RWPE2 (cell line): Measurements from ENCODE around the gene CDC42BPG.

Source experiments
- ATAC-seq: fragments of 200-7000 bp; cut with Tn5 transposase; 3 replicates; pipeline ENCODE4 v1.9.1; 2021; ENCODE audit warnings: low read depth
- DNase-seq: peaks from one replicate; pipeline ENCODE4 v3.0.0-alpha.2; 2020; ENCODE audit warnings: low spot score
- H3K27ac ChIP-seq: fragments of 450-650 bp; 2 replicates; pipeline ENCODE4 v1.5.1; 2017; ENCODE audit warnings: mild to moderate bottlenecking; ENCODE audit not compliant: poor library complexity, severe bottlenecking
- H3K27me3 ChIP-seq: fragments of 250-450 bp; sonication (Bioruptor Pico); 2 replicates; pipeline ENCODE4 v1.5.1; 2021; ENCODE audit warnings: mild to moderate bottlenecking, moderate library complexity; ENCODE audit not compliant: insufficient read depth, poor library complexity, severe bottlenecking
- H3K36me3 ChIP-seq: fragments of 250-450 bp; sonication (Bioruptor Pico); 2 replicates; pipeline ENCODE4 v1.5.1; 2020; ENCODE audit warnings: low read depth, mild to moderate bottlenecking, moderate library complexity
- H3K4me1 ChIP-seq: fragments of 250-450 bp; sonication (Bioruptor Pico); 2 replicates; pipeline ENCODE4 v1.5.1; 2021; ENCODE audit warnings: mild to moderate bottlenecking, moderate library complexity; ENCODE audit not compliant: insufficient read depth, poor library complexity, severe bottlenecking
- H3K4me3 ChIP-seq: fragments of 250-450 bp; sonication (Bioruptor Pico); 2 replicates; pipeline ENCODE4 v1.5.1; 2021; ENCODE audit warnings: mild to moderate bottlenecking, moderate library complexity; ENCODE audit not compliant: severe bottlenecking
- H3K9me3 ChIP-seq: fragments of 250-450 bp; sonication (Bioruptor Pico); 2 replicates; pipeline ENCODE4 v1.5.1; 2021; ENCODE audit warnings: mild to moderate bottlenecking, moderate library complexity; ENCODE audit not compliant: severe bottlenecking
- CTCF ChIP-seq: fragments of 450-650 bp; IDR thresholded peaks from one replicate; pipeline ENCODE4 v1.5.1; 2017; ENCODE audit warnings: mild to moderate bottlenecking, moderate library complexity; ENCODE audit not compliant: poor library complexity, severe bottlenecking

CDC42BPG gene

DNA sequence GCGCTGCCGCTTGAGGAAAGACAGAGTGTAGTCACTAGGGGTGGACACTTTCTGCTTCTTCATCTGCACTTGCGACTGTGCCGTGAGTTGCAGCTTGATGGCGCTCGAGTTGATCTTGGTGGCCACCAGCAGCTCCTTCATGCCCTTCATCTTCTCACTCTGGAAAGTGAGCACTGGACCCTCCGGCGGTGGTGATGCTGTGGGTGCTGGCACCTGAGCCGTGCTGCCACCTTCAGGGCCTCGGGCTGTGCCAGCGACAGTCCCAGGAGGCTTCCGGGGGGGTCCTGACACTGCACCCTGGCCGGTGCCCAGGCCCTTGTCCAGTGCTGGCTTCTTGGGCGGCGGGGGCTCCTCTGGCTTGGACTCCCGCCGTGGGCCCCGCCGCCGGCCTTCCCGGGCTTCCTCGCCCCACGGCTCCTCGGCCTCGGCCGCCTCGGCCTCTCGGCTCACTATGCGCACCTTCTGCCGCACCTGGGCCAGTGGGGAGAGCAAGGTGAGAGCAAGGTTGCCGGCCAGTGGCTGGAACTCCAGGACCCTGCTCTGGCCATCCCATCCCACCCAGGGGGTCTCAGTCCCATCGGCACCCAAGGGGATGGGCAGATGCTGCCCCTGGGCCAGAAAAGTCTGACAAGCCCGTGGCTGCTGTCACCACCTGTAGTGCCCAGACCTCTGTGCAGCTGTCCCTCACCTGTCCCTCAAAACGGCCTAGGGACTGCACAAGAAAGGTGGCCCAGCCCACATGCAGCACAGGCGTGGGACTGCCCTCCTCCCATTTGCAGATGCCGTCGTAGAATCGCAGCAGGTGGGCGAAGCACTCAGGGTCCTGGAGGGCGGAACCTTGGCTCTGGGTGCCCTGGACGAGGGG is 39.9 kb downstream of the CDC42BPG start:
- no peak for TF ChIP-seq CTCF
- Histone ChIP-seq H3K36me3 (peaks cover 26% of the 10 kb centered on the region), H3K4me1 (peaks cover 5% of the 10 kb centered on the region), H3K4me3 (no peak overlapping the region), H3K9me3 (no peaks in the 10 kb centered on the region), H3K27ac (peak overlapping the region; percentile 70), H3K27me3 (no peaks in the 10 kb centered on the region)
- ATAC-seq (no peak), DNase-seq (no peak)

DNA sequence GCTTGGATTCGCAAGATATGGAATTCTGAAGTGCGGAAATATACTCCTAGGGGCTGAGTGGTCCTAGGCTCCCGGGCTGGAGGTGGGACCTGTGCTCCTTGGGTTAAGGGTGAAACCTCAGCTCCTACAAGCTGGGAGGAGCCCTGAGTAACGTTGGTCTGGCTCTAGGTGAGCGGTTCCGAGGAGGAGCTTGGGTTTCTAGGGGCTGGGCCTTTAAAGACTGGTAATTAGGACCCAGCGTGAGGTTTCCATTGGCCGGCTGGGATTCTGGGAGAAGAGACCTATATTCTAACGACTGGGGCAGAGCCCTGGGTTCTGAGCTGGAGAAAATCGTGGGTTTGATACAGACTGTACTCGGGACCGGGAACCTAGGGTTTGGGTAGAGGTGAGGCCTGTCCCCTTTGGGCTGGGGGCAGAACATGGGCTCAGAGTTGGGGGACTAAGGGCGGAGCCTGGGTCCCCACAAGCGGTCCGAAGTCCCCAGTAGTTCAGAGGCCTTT is 40.6 kb downstream of the CDC42BPG start:
- peak; percentile 46 for ATAC-seq
- peak overlapping the region; percentile 70 for H3K27ac ChIP-seq
- DNase-seq, result no peak
- no peaks in the 10 kb centered on the region for H3K9me3 ChIP-seq
- H3K36me3 ChIP-seq, result peaks cover 26% of the 10 kb centered on the region
- H3K4me3 ChIP-seq, result peak overlapping the region; percentile 38
- no peaks in the 10 kb centered on the region for H3K27me3 ChIP-seq
- TF ChIP-seq CTCF, result no peak
- H3K4me1 ChIP-seq, result peaks cover 5% of the 10 kb centered on the region

- H3K27me3 ChIP-seq, result no peaks in the 10 kb centered on the region
- DNase-seq (peak; percentile 89), ATAC-seq (peak; percentile 86)
- peaks cover 24% of the 10 kb centered on the region for H3K36me3 ChIP-seq
- H3K4me1 ChIP-seq, result peaks cover 5% of the 10 kb centered on the region
- H3K4me3 ChIP-seq, result peak within 1 kb of the TSS; percentile 38
- TF ChIP-seq CTCF, result peak; percentile 57
- no peaks in the 10 kb centered on the region for H3K9me3 ChIP-seq
- H3K27ac ChIP-seq, result peak within 1 kb of the TSS; percentile 70
Measured at GRCh38 chr11:64803158-64803845, 41.2 kb downstream of the CDC42BPG start, which contains the start of gene MAP4K2. Gene MAP4K2, minus strand, starts transcription at chr11:64803214. Its CDS starts 65 bp downstream, at chr11:64803149.

DNA sequence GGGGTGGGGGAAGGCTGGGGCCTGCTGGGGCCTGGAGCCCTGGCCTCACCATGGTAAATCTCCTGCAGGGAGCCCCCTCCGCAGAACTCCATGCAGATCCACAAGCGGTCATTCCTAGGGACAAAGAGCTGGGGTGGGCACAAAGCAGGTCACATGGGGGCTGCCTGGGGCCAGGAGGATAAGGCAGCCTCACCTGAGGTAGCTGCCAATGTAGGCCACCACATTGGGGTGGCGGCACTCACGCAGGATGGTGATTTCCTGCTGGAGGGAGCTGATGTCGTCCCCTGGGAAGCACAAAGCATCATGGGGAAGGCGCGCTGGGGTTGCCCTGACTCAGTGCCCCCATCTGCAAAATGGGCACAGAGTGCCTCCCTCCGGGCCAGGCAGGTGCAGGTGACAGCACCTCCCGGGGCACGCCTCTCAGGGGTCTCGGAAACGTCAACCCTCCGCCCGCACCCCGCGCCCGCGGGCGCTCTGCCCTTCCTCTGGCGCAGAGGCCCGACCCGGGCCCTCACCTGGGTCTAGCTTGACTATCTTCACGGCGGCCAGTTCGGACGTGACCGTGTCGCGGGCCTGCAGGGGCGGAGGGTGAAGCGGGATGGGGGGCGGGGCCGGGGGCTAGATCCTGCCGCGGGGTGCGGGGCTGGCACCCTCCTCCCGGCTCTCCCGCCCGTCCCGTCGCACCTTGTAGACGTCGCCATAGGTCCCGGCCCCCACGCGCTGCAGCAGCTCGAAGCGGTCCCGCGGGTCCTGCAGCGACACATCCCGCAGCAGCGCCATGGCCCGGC is 41.9 kb downstream of the CDC42BPG start:
- Histone ChIP-seq H3K4me3 (peak overlapping the region; percentile 38), H3K9me3 (no peaks in the 10 kb centered on the region), H3K27ac (peak overlapping the region; percentile 70), H3K36me3 (peaks cover 22% of the 10 kb centered on the region), H3K27me3 (no peaks in the 10 kb centered on the region), H3K4me1 (peaks cover 5% of the 10 kb centered on the region)
- ATAC-seq (no peak), DNase-seq (no peak)
- no peak for TF ChIP-seq CTCF
